ENCODE data around the gene C18orf32.
"Not testable (repeated sequence)": the region's sequence is repeated elsewhere in the genome, so short reads cannot be mapped to it uniquely, and the experiment has no call there.

The C18orf32 gene

GRCh38 chr18:49524951-49525350 is 37.9 kb upstream of the C18orf32 start:
- DNase-seq (no peak), ATAC-seq (ENCODE audit: insufficient read depth, low read depth) (no peak)
- H2AFZ ChIP-seq (ENCODE audit: low read depth, low read length) = no peak overlapping the region
- no peaks in the 10 kb centered on the region for H3K9me3 ChIP-seq (ENCODE audit: insufficient read depth, low read length, severe bottlenecking)
- TF ChIP-seq, protein P1, sequence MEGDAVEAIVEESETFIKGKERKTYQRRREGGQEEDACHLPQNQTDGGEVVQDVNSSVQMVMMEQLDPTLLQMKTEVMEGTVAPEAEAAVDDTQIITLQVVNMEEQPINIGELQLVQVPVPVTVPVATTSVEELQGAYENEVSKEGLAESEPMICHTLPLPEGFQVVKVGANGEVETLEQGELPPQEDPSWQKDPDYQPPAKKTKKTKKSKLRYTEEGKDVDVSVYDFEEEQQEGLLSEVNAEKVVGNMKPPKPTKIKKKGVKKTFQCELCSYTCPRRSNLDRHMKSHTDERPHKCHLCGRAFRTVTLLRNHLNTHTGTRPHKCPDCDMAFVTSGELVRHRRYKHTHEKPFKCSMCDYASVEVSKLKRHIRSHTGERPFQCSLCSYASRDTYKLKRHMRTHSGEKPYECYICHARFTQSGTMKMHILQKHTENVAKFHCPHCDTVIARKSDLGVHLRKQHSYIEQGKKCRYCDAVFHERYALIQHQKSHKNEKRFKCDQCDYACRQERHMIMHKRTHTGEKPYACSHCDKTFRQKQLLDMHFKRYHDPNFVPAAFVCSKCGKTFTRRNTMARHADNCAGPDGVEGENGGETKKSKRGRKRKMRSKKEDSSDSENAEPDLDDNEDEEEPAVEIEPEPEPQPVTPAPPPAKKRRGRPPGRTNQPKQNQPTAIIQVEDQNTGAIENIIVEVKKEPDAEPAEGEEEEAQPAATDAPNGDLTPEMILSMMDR (IDR thresholded peaks at IDR 0.05; ENCODE audit: borderline replicate concordance, extremely low read depth, low read length, poor library complexity, severe bottlenecking) = no peak
- no peak overlapping the region for H3K4me3 ChIP-seq (ENCODE audit: low read depth in 1 of 2, low read length in 2 of 2)
- H3K36me3 ChIP-seq (ENCODE audit: insufficient read depth, low read length) = no peaks in the 10 kb centered on the region
- H3K4me1 ChIP-seq (ENCODE audit: insufficient read depth, low read length) = no peaks in the 10 kb centered on the region
- H3K27me3 ChIP-seq (ENCODE audit: insufficient read depth, low read length, poor library complexity) = peaks cover 5% of the 10 kb centered on the region
- no peak overlapping the region for H3K27ac ChIP-seq (ENCODE audit: low read length)
- H4K20me1 ChIP-seq (ENCODE audit: insufficient read depth, low read length) = no peaks in the 10 kb centered on the region
- H3K4me2 ChIP-seq (ENCODE audit: insufficient read depth, low read length) = no peak overlapping the region
- no peaks in the 10 kb centered on the region for H3K79me2 ChIP-seq (ENCODE audit: insufficient read depth, low read length)
- no peak overlapping the region for H3K9ac ChIP-seq (ENCODE audit: low read depth, low read length)

DNA sequence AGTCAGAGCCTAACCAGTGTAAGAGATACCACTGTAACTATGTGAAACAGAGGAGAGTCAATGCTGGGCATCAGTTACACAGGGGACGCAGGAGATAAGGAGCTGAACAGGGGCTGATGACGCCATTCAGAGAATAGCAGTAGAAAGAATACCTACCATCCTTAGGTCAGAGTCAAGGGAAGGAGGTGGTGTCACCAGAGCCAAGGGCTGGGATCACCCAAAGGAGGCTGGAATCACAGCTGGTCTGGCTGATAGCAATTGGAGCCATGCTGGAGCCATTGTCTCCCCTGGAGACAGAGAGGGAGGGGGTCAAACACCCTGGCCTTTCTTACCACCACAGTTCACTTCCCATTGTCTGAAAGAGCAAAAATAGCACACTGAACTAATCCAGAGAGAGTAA is 37.3 kb upstream of the C18orf32 start:
- Histone ChIP-seq H3K36me3 (ENCODE audit: insufficient read depth, low read length) (no peaks in the 10 kb centered on the region), H3K9ac (ENCODE audit: low read depth, low read length) (no peak overlapping the region), H3K79me2 (ENCODE audit: insufficient read depth, low read length) (no peaks in the 10 kb centered on the region), H3K27me3 (ENCODE audit: insufficient read depth, low read length, poor library complexity) (peaks cover 5% of the 10 kb centered on the region), H3K4me3 (ENCODE audit: low read depth in 1 of 2, low read length in 2 of 2) (no peak overlapping the region), H2AFZ (ENCODE audit: low read depth, low read length) (no peak overlapping the region), H4K20me1 (ENCODE audit: insufficient read depth, low read length) (no peaks in the 10 kb centered on the region), H3K27ac (ENCODE audit: low read length) (no peak overlapping the region), H3K9me3 (ENCODE audit: insufficient read depth, low read length, severe bottlenecking) (no peaks in the 10 kb centered on the region), H3K4me2 (ENCODE audit: insufficient read depth, low read length) (no peak overlapping the region), H3K4me1 (ENCODE audit: insufficient read depth, low read length) (no peaks in the 10 kb centered on the region)
- ATAC-seq (ENCODE audit: insufficient read depth, low read depth) (no peak), DNase-seq (no peak)
- TF ChIP-seq, protein P1 (IDR thresholded peaks at IDR 0.05; ENCODE audit: borderline replicate concordance, extremely low read depth, low read length, poor library complexity, severe bottlenecking) = no peak
- no peak for TF ChIP-seq EZH2 (IDR thresholded peaks at IDR 0.05; ENCODE audit: borderline replicate concordance, low read depth, low read length, severe bottlenecking)

DNA sequence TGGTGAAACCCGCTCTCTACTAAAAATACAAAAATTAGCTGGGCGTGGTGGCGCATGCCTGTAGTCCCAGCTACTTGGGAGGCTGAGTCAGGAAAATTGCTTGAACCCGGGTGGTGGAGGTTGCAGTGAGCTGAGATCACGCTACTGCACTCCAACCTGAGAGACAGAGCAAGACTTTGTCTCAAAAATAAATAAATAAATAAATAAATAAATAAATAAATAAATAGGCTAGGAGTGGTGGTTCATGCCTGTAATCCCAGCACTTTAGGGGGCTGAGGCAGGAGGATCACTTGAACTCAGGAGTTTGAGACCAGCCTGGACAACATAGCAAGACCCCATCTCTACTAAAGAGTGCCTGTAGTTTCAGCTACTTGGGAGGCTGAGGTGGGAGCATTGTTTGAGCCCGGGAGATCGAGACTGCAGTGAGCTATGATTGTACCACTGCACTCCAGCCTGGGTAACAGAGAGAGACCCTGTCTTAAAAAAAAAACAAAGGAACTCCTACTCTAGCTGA is 36.6 kb upstream of the C18orf32 start:
- not testable (repeated sequence) for ATAC-seq (ENCODE audit: insufficient read depth, low read depth); H3K9me3 ChIP-seq (ENCODE audit: insufficient read depth, low read length, severe bottlenecking); H3K4me1 ChIP-seq (ENCODE audit: insufficient read depth, low read length); H3K4me3 ChIP-seq (ENCODE audit: low read depth in 1 of 2, low read length in 2 of 2); H4K20me1 ChIP-seq (ENCODE audit: insufficient read depth, low read length); H3K36me3 ChIP-seq (ENCODE audit: insufficient read depth, low read length); H3K27ac ChIP-seq (ENCODE audit: low read length); H3K79me2 ChIP-seq (ENCODE audit: insufficient read depth, low read length); H2AFZ ChIP-seq (ENCODE audit: low read depth, low read length); H3K27me3 ChIP-seq (ENCODE audit: insufficient read depth, low read length, poor library complexity); H3K9ac ChIP-seq (ENCODE audit: low read depth, low read length); DNase-seq; H3K4me2 ChIP-seq (ENCODE audit: insufficient read depth, low read length)

GRCh38 chr18:49521216-49521835 is 34.3 kb upstream of the C18orf32 start:
- TF ChIP-seq EZH2 (IDR thresholded peaks at IDR 0.05; ENCODE audit: borderline replicate concordance, low read depth, low read length, severe bottlenecking) = no peak
- H3K9ac ChIP-seq (ENCODE audit: low read depth, low read length) = no peak overlapping the region
- H3K36me3 ChIP-seq (ENCODE audit: insufficient read depth, low read length) = no peaks in the 10 kb centered on the region
- peaks cover 7% of the 10 kb centered on the region for H3K27me3 ChIP-seq (ENCODE audit: insufficient read depth, low read length, poor library complexity)
- H3K9me3 ChIP-seq (ENCODE audit: insufficient read depth, low read length, severe bottlenecking) = no peaks in the 10 kb centered on the region
- no peaks in the 10 kb centered on the region for H3K79me2 ChIP-seq (ENCODE audit: insufficient read depth, low read length)
- H3K4me2 ChIP-seq (ENCODE audit: insufficient read depth, low read length) = no peak overlapping the region
- no peaks in the 10 kb centered on the region for H3K4me1 ChIP-seq (ENCODE audit: insufficient read depth, low read length)
- no peak overlapping the region for H3K27ac ChIP-seq (ENCODE audit: low read length)
- ATAC-seq (ENCODE audit: insufficient read depth, low read depth) (no peak), DNase-seq (no peak)
- H3K4me3 ChIP-seq (ENCODE audit: low read depth in 1 of 2, low read length in 2 of 2) = no peak overlapping the region
- H4K20me1 ChIP-seq (ENCODE audit: insufficient read depth, low read length) = no peaks in the 10 kb centered on the region
- H2AFZ ChIP-seq (ENCODE audit: low read depth, low read length) = no peak overlapping the region

Data from DND-41 (cell line).